Panc1 (cell line): ENCODE measurements around the gene BLTP3B. TPM values are rescaled to one million over a fixed set of nuclear protein-coding genes. Genes with fewer than 3 reads are reported as not detected.
A peak's percentile ranks its signal among the peaks of the same experiment; 100 is the strongest.

Experiments
- ATAC-seq: fragments of 200-7000 bp; cut with Tn5 transposase; 2 replicates; pipeline ENCODE4 v1.9.1; 2020; ENCODE audit warnings: mild to moderate bottlenecking, moderate library complexity
- BruUV-seq: library from RNA; stranded (reverse); fragments of 400-500 nt; replicated peaks from 2 replicates; lab custom pipeline; 2021; lab: Mats Ljungman, UMichigan
- CTCF ChIA-PET: fragments of 300-600 bp; sonication (Branson Sonifier 250); formaldehyde crosslinking; loops from one replicate; lab custom pipeline; 2022; ENCODE audit warnings: antibody characterized with exemption; lab: Charles Lee
- POLR2A ChIA-PET: fragments of 300-600 bp; sonication (Branson Sonifier 250); formaldehyde crosslinking; loops from one replicate; lab custom pipeline; 2022; ENCODE audit warnings: antibody characterized with exemption; lab: Charles Lee
- DNase-seq: peaks from one replicate; pipeline ENCODE4 v3.0.0-alpha.2; 2010; ENCODE audit warnings: low read depth, low spot score
- H3K27ac ChIP-seq: 2 replicates; pipeline ENCODE4 v1.5.1; 2011; ENCODE audit warnings: mild to moderate bottlenecking, low read length, inconsistent platforms
- H3K27me3 ChIP-seq: fragments of 200-500 bp; sonication (Bioruptor generic); 2 replicates; pipeline ENCODE4 v1.6.0; 2014; ENCODE audit warnings: low read length, inconsistent platforms; ENCODE audit not compliant: control insufficient read depth, insufficient read depth
- H3K36me3 ChIP-seq: fragments of 200-500 bp; sonication (Bioruptor generic); 2 replicates; pipeline ENCODE4 v1.5.1; 2014; ENCODE audit warnings: inconsistent platforms, mild to moderate bottlenecking, low read length, moderate library complexity; ENCODE audit not compliant: control insufficient read depth, insufficient read depth
- H3K4me1 ChIP-seq: 2 replicates; pipeline ENCODE4 v1.5.1; 2011; ENCODE audit warnings: inconsistent platforms, mild to moderate bottlenecking, low read length, moderate library complexity; ENCODE audit not compliant: control insufficient read depth, insufficient read depth
- H3K4me3 ChIP-seq, 2 experiments: 2 replicates each; pipeline ENCODE4 v1.5.1; 2011 to 2012; ENCODE audit warnings: low read depth in 2 of 2, low read length in 2 of 2, mild to moderate bottlenecking in 2 of 2, inconsistent platforms in 1 of 2, moderate library complexity in 1 of 2
- H3K9me3 ChIP-seq: fragments of 200-500 bp; sonication (Bioruptor generic); 2 replicates; pipeline ENCODE4 v1.5.1; 2014; ENCODE audit warnings: low read depth, mild to moderate bottlenecking, inconsistent platforms, low read length, moderate library complexity; ENCODE audit not compliant: control insufficient read depth, insufficient read depth
- POLR2AphosphoS5 ChIP-seq: IDR thresholded peaks from 2 replicates; pipeline ENCODE4 v1.6.1; 2012; ENCODE audit warnings: mild to moderate bottlenecking, low read depth, low read length, moderate library complexity
- SIN3A ChIP-seq: IDR thresholded peaks from 2 replicates; pipeline ENCODE4 v1.6.1; 2012; ENCODE audit warnings: low read depth, mild to moderate bottlenecking, low read length, moderate library complexity, borderline replicate concordance; ENCODE audit not compliant: insufficient read depth
- TCF7L2 ChIP-seq: IDR thresholded peaks from 2 replicates; pipeline ENCODE4 v1.6.1; 2011; ENCODE audit warnings: mild to moderate bottlenecking, low read depth, low read length, inconsistent platforms
- in situ Hi-C: cut with HindIII; loops from 2 replicates; pipeline ENCODE4 v1.10.0; 2016; ENCODE audit warnings: low sequenced_read_pairs, low pct_unique_long_range_greater_than_20kb
- intact Hi-C: fragments of 100-400 bp; cut with micrococcal nuclease; formaldehyde crosslinking; loops from one replicate; pipeline ENCODE4 v1.10.0; 2022; ENCODE audit not compliant: unreplicated experiment
- total RNA-seq: library from RNA; stranded (reverse); gene quantifications from one replicate; pipeline ENCODE4 v1.2.1, GENCODE V29; 2021; ENCODE audit not compliant: unreplicated experiment
- TF ChIP-seq, protein P1 (sequence below): fragments of 450-650 bp; IDR thresholded peaks from 2 replicates; pipeline ENCODE4 v1.5.1; 2017; ENCODE audit warnings: mild to moderate bottlenecking
- TF ChIP-seq, protein P2 (sequence below), 2 experiments: IDR thresholded peaks; 2 replicates each; pipeline ENCODE4 v1.6.1; 2011 to 2012; ENCODE audit warnings: low read depth in 2 of 2, control low read depth in 1 of 2, low read length in 1 of 2, mild to moderate bottlenecking in 1 of 2, moderate library complexity in 1 of 2; ENCODE audit not compliant: insufficient read depth in 1 of 2

The BLTP3B gene
- total RNA-seq, 1 experiment from 2014 or later = 32.2 TPM

DNA sequence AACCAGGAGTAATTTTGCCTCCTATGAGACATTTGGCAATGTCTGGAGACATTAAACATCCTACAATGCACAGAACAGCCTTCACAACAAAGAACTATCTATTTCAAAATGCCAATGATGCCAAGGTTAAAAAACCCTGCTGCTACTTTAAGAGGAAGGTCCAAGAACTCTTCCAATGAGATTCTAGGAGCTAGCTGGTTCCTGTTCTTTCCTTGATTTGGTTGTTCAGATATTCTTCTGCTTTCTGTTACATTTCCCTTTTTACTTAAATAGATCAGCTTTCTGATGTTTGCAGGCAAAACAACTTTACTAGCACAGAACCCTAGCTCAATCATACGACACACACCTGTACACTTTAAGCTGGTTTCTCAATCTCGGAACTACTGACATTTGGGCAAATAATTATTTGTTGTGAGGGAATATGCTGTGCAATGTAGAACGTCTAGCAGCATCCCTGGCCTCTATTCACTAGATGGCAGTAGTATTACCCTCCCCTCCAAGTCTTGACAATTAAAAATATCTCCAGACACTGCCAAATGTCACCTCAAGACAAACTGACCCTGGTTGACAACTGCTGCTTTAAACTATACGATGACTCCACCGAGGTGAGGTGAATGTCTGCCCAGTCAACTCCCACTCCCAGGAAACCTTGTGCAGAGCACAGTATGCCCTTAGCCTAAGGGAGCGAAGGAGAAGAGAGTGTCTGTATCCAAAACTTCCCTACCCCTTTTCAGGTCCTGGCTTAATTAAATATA, 4.4 kb downstream of the BLTP3B start:
- ChIA-PET CTCF (no interaction called here), POLR2A (interaction anchor here (0.6 kb wide), 1 partner anchor 64 kb away, joined by 3 read pairs; no protein-coding TSS in a partner anchor)
- Histone ChIP-seq H3K9me3 (no peaks in the 10 kb centered on the region), H3K4me1 (peaks cover 31% of the 10 kb centered on the region), H3K27ac (no peak overlapping the region), H3K27me3 (no peaks in the 10 kb centered on the region), H3K36me3 (no peaks in the 10 kb centered on the region), H3K4me3 (no peak overlapping the region)
- TF ChIP-seq TCF7L2 (no peak), SIN3A (no peak), POLR2AphosphoS5 (no peak)
- TF ChIP-seq, protein P1, sequence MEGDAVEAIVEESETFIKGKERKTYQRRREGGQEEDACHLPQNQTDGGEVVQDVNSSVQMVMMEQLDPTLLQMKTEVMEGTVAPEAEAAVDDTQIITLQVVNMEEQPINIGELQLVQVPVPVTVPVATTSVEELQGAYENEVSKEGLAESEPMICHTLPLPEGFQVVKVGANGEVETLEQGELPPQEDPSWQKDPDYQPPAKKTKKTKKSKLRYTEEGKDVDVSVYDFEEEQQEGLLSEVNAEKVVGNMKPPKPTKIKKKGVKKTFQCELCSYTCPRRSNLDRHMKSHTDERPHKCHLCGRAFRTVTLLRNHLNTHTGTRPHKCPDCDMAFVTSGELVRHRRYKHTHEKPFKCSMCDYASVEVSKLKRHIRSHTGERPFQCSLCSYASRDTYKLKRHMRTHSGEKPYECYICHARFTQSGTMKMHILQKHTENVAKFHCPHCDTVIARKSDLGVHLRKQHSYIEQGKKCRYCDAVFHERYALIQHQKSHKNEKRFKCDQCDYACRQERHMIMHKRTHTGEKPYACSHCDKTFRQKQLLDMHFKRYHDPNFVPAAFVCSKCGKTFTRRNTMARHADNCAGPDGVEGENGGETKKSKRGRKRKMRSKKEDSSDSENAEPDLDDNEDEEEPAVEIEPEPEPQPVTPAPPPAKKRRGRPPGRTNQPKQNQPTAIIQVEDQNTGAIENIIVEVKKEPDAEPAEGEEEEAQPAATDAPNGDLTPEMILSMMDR = peak; percentile 73
- TF ChIP-seq, protein P2, sequence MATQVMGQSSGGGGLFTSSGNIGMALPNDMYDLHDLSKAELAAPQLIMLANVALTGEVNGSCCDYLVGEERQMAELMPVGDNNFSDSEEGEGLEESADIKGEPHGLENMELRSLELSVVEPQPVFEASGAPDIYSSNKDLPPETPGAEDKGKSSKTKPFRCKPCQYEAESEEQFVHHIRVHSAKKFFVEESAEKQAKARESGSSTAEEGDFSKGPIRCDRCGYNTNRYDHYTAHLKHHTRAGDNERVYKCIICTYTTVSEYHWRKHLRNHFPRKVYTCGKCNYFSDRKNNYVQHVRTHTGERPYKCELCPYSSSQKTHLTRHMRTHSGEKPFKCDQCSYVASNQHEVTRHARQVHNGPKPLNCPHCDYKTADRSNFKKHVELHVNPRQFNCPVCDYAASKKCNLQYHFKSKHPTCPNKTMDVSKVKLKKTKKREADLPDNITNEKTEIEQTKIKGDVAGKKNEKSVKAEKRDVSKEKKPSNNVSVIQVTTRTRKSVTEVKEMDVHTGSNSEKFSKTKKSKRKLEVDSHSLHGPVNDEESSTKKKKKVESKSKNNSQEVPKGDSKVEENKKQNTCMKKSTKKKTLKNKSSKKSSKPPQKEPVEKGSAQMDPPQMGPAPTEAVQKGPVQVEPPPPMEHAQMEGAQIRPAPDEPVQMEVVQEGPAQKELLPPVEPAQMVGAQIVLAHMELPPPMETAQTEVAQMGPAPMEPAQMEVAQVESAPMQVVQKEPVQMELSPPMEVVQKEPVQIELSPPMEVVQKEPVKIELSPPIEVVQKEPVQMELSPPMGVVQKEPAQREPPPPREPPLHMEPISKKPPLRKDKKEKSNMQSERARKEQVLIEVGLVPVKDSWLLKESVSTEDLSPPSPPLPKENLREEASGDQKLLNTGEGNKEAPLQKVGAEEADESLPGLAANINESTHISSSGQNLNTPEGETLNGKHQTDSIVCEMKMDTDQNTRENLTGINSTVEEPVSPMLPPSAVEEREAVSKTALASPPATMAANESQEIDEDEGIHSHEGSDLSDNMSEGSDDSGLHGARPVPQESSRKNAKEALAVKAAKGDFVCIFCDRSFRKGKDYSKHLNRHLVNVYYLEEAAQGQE (IDR thresholded peaks at IDR 0.05; ENCODE audit: insufficient read depth in 1 of 2, low read depth in 2 of 2, low read length in 1 of 2) = no peak
- ATAC-seq (no peak), DNase-seq (no peak)
- no TSS peak for BruUV-seq
- in situ Hi-C loops (no loop called here), intact Hi-C loops (no loop called here)

DNA sequence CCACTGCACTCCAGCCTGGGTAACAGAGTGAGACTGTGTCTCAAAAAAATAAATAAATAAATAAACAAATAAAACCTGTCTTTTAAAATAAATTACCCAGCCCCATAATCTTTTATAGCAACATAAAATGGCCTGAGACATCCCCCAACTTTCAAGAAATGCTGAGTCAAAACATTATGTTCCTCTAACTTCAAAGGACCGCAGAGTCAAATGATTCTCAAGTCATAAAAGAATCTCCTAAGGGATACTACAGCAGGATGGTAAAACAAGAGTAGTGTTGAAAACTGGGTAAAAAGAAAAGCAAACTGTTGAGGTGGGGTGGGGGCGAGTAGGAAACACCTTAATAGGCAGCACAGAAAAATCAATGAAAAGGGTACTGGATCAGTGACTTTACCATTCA, 9.5 kb downstream of the BLTP3B start:
- ATAC-seq (no peak), DNase-seq (no peak)
- Histone ChIP-seq H3K27ac (no peak overlapping the region), H3K36me3 (no peaks in the 10 kb centered on the region), H3K4me1 (peaks cover 15% of the 10 kb centered on the region), H3K4me3 (no peak overlapping the region), H3K9me3 (no peaks in the 10 kb centered on the region), H3K27me3 (no peaks in the 10 kb centered on the region)
- intact Hi-C loops (no loop called here), in situ Hi-C loops (no loop called here)
- POLR2A ChIA-PET = no interaction called here
- TF ChIP-seq, protein P1 = no peak
- TF ChIP-seq SIN3A (no peak), TCF7L2 (no peak), POLR2AphosphoS5 (no peak)
- TF ChIP-seq, protein P2 (IDR thresholded peaks at IDR 0.05; ENCODE audit: insufficient read depth in 1 of 2, low read depth in 2 of 2, low read length in 1 of 2) = no peak
- CTCF ChIA-PET = no interaction called here
- no TSS peak for BruUV-seq
